Amniotic stem cell (primary cell): Measurements from ENCODE around the gene THSD4.

ENCODE experiments used
- DNase-seq: peaks from one replicate; lab custom pipeline; 2025; lab: John Stamatoyannopoulos, UW

Gene THSD4

GRCh38 chr15:71225851-71226250, 110.6 kb downstream of the THSD4 start:
- DNase-seq, result no peak

- no peak for DNase-seq
Measured at GRCh38 chr15:71226536-71227455, 111.5 kb downstream of the THSD4 start.

DNA sequence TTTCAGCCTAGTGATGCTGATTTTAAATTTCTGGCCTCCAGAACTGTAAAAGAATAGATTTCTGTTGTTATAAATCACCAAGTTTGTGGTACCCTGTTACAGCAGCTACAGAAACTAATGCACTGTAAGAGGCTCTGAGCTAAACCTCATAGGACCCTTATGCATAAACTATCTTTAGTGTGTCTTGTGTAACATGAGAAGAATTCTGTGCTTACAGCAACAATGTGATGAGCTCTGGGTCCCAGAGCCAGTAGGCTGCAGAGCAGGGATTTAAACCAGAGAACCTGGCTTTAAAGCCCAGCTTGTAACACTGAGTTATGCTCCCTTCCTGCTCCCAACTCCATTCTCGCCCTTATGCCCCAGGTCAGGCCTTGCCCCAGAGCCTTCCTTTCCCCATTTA, 113.1 kb downstream of the THSD4 start:
- no peak for DNase-seq

DNA sequence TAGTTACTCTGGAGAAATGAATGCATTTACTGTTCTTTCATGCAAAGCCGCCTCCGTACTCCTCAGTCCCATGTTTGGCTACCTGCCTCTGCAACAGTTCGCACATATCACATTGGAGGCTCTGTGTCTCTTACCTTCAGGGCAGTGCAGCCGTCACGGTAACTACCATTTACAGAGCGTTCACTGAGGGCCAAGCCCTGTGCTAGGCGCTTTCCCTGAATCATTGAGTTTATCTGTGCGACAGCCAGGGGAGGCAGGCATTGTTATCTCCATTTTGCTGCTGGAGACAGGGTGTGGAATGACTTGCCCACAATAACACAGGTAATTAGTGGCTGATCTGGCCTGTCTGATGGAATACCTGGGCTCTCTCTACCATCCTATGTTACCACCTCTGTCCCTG, 115.0 kb downstream of the THSD4 start:
- DNase-seq, result no peak

- no peak for DNase-seq
Measured at GRCh38 chr15:71231758-71232157, 116.5 kb downstream of the THSD4 start.

DNA sequence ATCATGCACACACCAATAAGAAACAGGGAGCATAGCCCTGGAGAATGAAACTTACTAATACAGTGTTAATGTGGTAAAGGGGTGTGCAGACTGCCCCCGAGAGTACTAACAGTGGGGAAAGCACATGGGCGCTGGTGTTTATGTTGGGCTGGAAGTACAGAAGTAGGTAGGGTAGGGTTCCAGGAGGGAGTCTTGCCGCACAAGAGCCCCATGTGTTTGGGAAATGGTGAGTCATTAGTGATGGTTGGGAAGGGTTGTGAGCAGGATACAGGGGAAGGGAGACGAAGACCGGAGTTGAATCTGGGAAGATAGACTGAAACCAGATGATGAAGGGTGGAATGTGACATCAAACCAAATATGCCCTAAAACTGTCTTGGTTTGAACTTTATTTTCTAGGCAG, 117.1 kb downstream of the THSD4 start:
- no peak for DNase-seq

GRCh38 chr15:71237456-71238188, 122.4 kb downstream of the THSD4 start:
- peak; percentile 36 for DNase-seq

DNA sequence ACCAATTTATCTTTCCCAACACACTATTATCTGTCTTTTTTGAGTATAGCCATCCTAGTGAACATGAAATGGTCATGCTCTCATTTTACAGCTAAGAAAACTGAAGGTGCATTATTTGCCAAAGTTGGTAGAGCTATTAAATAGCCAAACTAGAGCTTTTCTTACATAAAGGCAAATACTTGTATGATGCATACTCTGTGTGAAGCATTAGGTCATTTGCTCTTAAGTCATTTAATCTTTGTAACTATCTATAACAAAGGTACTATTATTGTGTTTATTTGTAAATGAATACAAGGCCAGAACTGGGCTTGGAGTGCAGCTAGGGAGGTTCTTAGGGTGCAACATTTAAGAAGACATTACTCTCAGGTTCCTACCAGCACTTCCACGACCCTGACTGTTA, 123.7 kb downstream of the THSD4 start:
- no peak for DNase-seq

DNA sequence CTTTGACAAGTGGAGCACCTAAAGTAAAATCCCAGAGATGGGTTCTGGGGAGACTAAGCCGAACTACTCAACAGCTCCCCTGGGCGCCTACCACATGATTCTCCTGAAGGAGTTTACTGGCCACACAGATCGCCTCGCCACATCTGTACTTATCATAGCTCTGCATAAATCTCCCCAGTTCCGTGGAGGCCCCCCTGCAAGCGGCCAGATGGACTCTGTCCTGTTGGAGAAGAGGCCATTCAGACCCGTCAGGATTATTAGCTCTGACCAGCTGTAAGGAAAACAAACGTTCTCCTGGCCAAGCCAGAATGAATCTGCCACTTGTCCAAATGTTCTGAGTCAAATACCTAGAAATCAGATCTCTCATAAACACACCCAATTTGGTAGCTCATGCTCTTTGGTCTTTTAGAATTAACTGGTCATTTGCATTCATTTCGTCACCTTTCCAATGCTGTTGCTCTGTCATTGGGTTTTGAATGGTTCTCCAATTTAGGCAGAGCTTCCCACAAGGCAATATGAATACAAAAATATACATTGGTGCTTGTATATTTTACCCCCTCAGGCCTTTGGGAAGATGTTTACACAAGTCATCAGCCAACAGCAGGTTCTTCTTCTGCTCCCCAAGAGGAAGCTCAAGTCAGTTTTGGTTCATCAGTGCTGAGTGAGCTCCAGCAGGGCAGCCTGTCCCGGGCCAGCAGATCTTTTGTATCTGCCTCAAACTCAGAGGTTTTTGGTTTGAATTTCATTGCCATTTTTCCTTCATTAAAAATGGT, 124.5 kb downstream of the THSD4 start:
- DNase-seq, result no peak

DNA sequence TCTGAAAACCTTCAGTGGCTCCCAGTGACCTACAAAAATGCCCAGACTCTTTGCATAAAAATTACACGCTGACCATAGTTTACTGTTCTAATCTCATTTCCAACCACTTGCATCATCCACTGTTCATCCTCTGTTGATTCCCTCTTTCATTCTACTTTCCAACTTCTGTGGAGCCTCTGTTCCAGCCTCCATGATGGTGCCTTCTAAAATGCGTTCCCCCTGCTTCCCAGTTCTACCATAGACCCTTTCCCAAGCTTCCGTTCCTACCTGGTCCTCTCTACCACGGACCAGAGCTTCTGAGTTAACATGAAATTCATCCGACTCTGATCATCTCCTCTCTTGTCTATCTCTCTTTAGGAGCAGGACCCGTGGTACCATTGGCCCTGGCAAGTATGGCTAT, 127.0 kb downstream of the THSD4 start:
- DNase-seq, result no peak

DNA sequence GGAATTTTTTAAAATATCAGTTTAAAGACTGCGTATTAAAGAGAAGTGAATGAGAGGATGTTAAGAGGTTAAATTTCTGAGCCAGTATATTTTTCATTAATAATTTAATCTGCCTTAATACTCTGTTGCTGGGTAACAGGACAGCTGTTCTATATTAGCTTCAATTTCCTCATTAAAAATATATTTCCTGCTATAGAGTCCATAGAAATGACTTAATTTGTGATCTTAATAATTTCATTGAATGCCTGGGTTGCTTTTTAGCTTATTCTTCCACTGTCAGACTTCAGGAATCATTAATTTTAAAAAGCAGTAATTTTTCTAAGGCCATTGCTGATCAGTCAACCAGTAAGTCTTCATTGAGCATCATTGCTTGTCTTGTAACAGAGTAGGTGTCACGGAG, 129.0 kb downstream of the THSD4 start:
- no peak for DNase-seq

DNA sequence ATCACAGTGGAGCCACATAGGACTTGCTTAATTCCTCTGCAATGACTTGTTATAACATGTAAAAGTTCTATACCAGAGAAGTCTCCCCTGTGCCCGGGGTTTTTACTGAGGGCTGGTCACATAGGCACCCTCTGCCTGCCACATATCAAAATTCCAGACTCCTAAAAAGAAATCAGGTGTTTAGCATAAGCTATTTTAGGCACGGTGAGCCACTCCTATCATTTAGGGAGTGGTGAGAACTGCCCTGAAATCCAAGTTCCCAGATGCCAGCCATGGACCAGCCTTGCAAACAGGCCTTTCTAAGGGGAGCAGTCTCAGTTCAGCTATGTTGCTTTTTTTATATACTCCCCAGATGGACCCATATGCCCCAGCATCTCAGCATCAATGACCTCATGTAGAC, 130.3 kb downstream of the THSD4 start:
- DNase-seq, result no peak

DNA sequence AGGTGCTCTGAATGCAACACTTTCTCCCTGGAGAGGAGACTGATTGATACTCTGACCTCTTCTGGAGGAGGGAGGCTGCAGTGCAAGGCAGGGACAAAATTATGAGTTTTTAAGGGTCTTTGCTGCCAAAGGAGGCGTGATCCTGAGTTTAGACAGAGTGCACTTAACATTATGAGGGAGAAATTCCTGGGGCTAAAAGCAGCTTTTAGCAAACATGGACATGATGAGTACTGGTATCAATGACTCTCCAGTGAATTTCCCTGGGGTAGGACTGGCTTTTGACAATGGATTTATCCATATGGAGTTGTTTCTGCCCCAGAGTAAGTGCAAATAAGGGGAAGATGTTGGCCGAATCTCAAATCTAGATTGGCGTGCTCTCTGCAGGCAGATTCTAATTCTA, 133.1 kb downstream of the THSD4 start:
- DNase-seq, result no peak

GRCh38 chr15:71249986-71250385, 134.7 kb downstream of the THSD4 start:
- no peak for DNase-seq

DNA sequence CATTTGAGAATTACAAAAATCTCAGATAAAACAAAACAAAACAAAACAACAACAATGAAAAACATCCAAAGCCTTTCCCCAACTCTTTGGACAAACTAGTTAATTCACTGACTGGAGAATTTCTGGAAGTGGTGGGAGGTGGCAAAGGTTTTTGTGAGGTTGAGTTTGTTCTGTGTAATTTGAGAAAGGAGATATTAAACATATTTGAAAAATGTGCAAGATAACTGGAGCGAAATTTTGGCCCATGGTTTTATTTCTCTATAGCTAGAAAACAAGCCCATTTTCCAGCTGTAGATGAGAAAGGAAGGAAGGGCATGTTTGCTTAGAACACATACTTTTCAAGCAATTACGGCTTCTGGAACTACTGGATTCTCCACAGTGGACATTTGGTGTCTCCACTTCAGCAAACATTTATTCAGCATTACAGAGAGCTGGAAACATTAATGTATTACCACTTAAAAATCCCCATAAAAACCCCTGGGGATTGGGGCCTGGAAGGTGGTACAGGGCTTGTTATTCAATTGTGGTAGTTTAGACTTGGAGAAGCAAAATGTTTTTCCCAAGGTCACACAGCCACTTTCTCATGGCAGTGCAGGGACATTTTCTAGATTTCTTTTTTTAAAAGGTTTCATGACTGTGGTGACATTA, 135.8 kb downstream of the THSD4 start:
- no peak for DNase-seq

DNA sequence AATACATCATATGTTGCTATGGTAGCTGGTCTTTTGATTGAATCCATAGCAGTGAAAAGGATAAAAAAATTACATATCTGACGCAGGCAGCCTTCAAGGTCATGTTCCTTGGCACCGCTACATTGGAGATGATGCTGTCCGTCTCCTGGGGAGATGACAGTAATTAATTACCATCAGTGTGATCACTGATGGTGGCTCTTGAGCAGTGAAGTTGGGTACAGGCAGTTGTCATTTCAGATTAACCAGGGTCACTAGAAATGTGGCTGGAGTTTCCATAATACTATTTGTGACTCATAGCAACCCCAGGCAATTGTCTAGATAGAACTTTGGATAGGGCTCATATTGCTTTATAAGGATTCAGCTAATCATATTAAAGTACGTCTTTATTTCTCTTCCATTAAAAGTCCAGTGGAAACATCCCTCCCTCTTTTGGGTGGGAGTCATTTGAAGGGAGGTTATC, 136.3 kb downstream of the THSD4 start:
- DNase-seq, result no peak

GRCh38 chr15:71252044-71252739, 136.9 kb downstream of the THSD4 start:
- peak; percentile 55 for DNase-seq

- DNase-seq, result no peak
Measured at GRCh38 chr15:71252740-71253047, 137.4 kb downstream of the THSD4 start.

- no peak for DNase-seq
Measured at GRCh38 chr15:71254491-71254890, 139.2 kb downstream of the THSD4 start.

DNA sequence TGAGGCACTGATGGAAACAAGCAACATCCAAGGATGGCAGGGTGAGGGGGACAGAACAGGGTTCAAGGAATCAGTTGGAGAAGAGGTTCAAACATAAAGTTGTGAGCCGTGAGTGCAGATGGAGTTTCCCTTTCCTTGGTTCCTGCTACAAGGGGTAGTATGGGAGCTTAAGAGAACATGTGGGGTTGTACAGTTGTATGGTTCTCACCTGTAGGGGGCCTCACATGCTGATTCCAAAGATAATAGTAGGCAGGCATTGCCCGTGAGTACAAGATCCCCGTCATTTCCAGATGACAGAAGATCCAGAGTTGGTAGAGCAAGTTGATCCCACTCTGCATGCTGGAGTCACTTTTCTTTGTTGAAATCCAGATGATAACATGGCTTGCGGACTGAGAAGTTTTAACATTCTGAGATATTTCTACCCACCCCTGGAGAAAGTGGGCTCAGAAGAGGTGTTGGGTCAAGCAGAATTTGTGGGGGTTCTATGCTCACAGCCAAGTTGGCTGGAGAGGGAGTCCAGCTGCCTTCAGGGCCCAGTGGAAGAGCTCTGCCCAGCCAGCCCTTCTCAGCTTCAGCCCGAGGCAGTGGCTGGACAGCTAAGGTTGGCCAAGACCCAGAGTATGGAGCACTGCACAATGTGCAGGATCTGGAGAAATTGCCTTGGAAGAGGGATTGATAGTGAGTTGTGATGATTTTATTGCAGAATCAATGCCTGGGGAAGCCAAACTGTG, 141.8 kb downstream of the THSD4 start:
- no peak for DNase-seq

GRCh38 chr15:71259866-71260265, 144.6 kb downstream of the THSD4 start:
- DNase-seq, result no peak
